ENCODE measurements around the gene PCNX1. TPM values are rescaled to one million over a fixed set of nuclear protein-coding genes. Genes with fewer than 3 reads are reported as not detected.
"Not testable (repeated sequence)": the region's sequence is repeated elsewhere in the genome, so short reads cannot be mapped to it uniquely, and the experiment has no call there.

PCNX1 gene
- total RNA-seq, 1 donor from 2014 or later, result 37.9 TPM

- Mint-ChIP-seq H3K9me3 (no peaks in the 10 kb centered on the region), H3K27me3 (no peaks in the 10 kb centered on the region), H3K36me3 (peaks cover 23% of the 10 kb centered on the region), H3K4me1 (ENCODE audit: unreplicated experiment) (no peaks in the 10 kb centered on the region), H3K27ac (no peak overlapping the region), H3K4me3 (no peak overlapping the region)
- no peak for TF ChIP-seq CTCF (conservative IDR thresholded peaks at IDR 0.05)
- DNase-seq (ENCODE audit: extremely low spot score, unreplicated experiment), result no peak
These were observed 106.4 kb downstream of the PCNX1 start for GRCh38 chr14:71013551-71014192.

GRCh38 chr14:71019917-71020316 is 112.7 kb downstream of the PCNX1 start:
- H3K27ac Mint-ChIP-seq, H3K27me3 Mint-ChIP-seq: not testable (repeated sequence)
- H3K36me3 Mint-ChIP-seq, result peaks cover 54% of the 10 kb centered on the region

DNA sequence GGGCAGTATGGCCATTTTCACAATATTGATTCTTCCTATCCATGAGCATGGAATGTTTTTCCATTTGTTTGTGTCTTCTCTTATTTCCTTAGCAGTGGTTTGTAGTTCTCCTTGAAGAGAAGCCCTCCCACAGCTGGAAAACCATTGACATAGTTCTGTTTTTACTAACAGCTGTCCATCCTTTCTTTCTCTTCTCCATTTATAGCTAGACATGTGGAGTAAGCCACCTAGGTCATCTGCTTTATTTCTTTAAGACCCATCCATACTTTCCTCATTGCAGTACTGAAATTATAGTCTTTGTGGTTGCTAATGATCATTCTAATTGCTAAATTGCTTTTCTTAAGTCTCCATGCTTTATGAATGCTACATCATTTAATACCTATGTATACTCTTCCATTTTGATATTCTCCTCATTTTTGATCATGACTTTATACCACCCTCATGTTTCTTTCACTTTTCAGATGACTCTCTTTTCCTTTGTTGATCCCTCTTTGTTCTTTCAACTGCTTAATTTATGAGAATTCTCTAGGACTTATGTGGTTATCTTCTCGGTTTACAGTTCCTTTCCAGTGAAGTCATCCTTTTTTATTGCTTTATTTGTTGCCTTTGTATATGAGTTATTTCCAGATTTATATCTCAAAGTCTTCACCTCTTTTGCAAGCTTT is 114.2 kb downstream of the PCNX1 start:
- peaks cover 7% of the 10 kb centered on the region for H3K9me3 Mint-ChIP-seq
- H3K4me3 Mint-ChIP-seq, result peak overlapping the region; percentile 3
- TF ChIP-seq CTCF (conservative IDR thresholded peaks at IDR 0.05), result no peak
- H3K4me1 Mint-ChIP-seq (ENCODE audit: unreplicated experiment), result peaks cover 6% of the 10 kb centered on the region
- H3K27ac Mint-ChIP-seq, result peak overlapping the region; percentile 24
- no peaks in the 10 kb centered on the region for H3K27me3 Mint-ChIP-seq
- no peak for DNase-seq (ENCODE audit: extremely low spot score, unreplicated experiment)
- peaks cover 52% of the 10 kb centered on the region for H3K36me3 Mint-ChIP-seq

More at GRCh38 chr14:71019917-71020316, 112.7 kb downstream of the PCNX1 start:
- not testable (repeated sequence) for H3K4me1 Mint-ChIP-seq (ENCODE audit: unreplicated experiment); H3K9me3 Mint-ChIP-seq; H3K4me3 Mint-ChIP-seq; DNase-seq (ENCODE audit: extremely low spot score, unreplicated experiment)

GRCh38 chr14:71022012-71022869 is 115.0 kb downstream of the PCNX1 start:
- no peak for TF ChIP-seq CTCF (conservative IDR thresholded peaks at IDR 0.05)
- H3K27me3 Mint-ChIP-seq, result no peaks in the 10 kb centered on the region
- peaks cover 44% of the 10 kb centered on the region for H3K36me3 Mint-ChIP-seq
- no peak overlapping the region for H3K27ac Mint-ChIP-seq
- no peak overlapping the region for H3K4me3 Mint-ChIP-seq
- DNase-seq (ENCODE audit: extremely low spot score, unreplicated experiment), result no peak
- H3K4me1 Mint-ChIP-seq (ENCODE audit: unreplicated experiment), result peaks cover 6% of the 10 kb centered on the region
- H3K9me3 Mint-ChIP-seq, result peaks cover 7% of the 10 kb centered on the region

GRCh38 chr14:71022939-71023338 is 115.7 kb downstream of the PCNX1 start:
- DNase-seq (ENCODE audit: extremely low spot score, unreplicated experiment), result no peak
- Mint-ChIP-seq H3K4me3 (no peak overlapping the region), H3K9me3 (peaks cover 7% of the 10 kb centered on the region), H3K27me3 (no peaks in the 10 kb centered on the region), H3K36me3 (peaks cover 43% of the 10 kb centered on the region), H3K4me1 (ENCODE audit: unreplicated experiment) (peaks cover 6% of the 10 kb centered on the region), H3K27ac (no peak overlapping the region)
- no peak for TF ChIP-seq CTCF (conservative IDR thresholded peaks at IDR 0.05)
